GM21825 (cell line): ENCODE results near the gene DCDC2B.

Source experiments
- ATAC-seq: cut with Tn5 transposase; IDR thresholded peaks from one replicate; pipeline ENCODE4 v1.9.1; 2021; ENCODE audit warnings: mild to moderate bottlenecking, moderate library complexity; ENCODE audit not compliant: unreplicated experiment

The DCDC2B gene

GRCh38 chr1:32221980-32222755 lies 13.3 kb downstream of the DCDC2B start, which contains the start of the genes EIF3I and TMEM234:
Gene EIF3I (plus strand): TSS chr1:32222407. CDS start chr1:32222442, 35 bp downstream.
Gene TMEM234 (minus strand): TSS chr1:32222353. CDS start chr1:32222322, 31 bp downstream.
- ATAC-seq, result peak; percentile 88

- no peak for ATAC-seq
Measured at GRCh38 chr1:32223683-32224082, 14.8 kb downstream of the DCDC2B start.

GRCh38 chr1:32224285-32224684 lies 15.4 kb downstream of the DCDC2B start:
- no peak for ATAC-seq

- ATAC-seq, result no peak
Measured at GRCh38 chr1:32228771-32229170, 19.9 kb downstream of the DCDC2B start.

- ATAC-seq, result no peak
Measured at GRCh38 chr1:32231843-32232432, 23.0 kb downstream of the DCDC2B start.

- ATAC-seq, result no peak
Measured at GRCh38 chr1:32232558-32233304, 23.8 kb downstream of the DCDC2B start.

GRCh38 chr1:32234792-32235191 lies 25.9 kb downstream of the DCDC2B start:
- no peak for ATAC-seq

GRCh38 chr1:32239337-32239736 lies 30.4 kb downstream of the DCDC2B start:
- ATAC-seq, result no peak

GRCh38 chr1:32239790-32240139 lies 30.9 kb downstream of the DCDC2B start:
- ATAC-seq, result no peak

- peak; percentile 44 for ATAC-seq
Measured at GRCh38 chr1:32240140-32240951, 31.5 kb downstream of the DCDC2B start.

- no peak for ATAC-seq
Measured at GRCh38 chr1:32241001-32241763, 32.3 kb downstream of the DCDC2B start.

- ATAC-seq, result no peak
Measured at GRCh38 chr1:32242341-32242851, 33.5 kb downstream of the DCDC2B start.

GRCh38 chr1:32246888-32247273 lies 38.0 kb downstream of the DCDC2B start, which contains the start of gene FAM167B:
Gene FAM167B (plus strand): TSS chr1:32247222. CDS start chr1:32247422, 200 bp downstream.
- ATAC-seq, result no peak

GRCh38 chr1:32247452-32247851 lies 38.6 kb downstream of the DCDC2B start:
- ATAC-seq, result no peak

GRCh38 chr1:32247983-32248889 lies 39.3 kb downstream of the DCDC2B start:
- ATAC-seq, result peak; percentile 27

GRCh38 chr1:32249831-32250525 lies 41.1 kb downstream of the DCDC2B start:
- peak; percentile 44 for ATAC-seq

GRCh38 chr1:32250893-32251716 lies 42.2 kb downstream of the DCDC2B start, which contains the start of gene LCK:
Gene LCK (plus strand): TSS chr1:32251265. CDS start chr1:32274330, 23,065 bp downstream.
- ATAC-seq, result no peak
